B cell (primary cell): Measurements from ENCODE around the gene CCL25.

ENCODE experiments used
- CTCF ChIP-seq: fragments of 200-600 bp; IDR thresholded peaks from one replicate; pipeline ENCODE4 v1.8.0; 2022; ENCODE audit warnings: antibody characterized with exemption, mild to moderate bottlenecking
- EZH2 ChIP-seq: IDR thresholded peaks from 2 replicates; pipeline ENCODE4 v1.6.1; 2012; ENCODE audit warnings: borderline replicate concordance, low read depth, mild to moderate bottlenecking, moderate library complexity, low read length; ENCODE audit not compliant: insufficient read depth, poor library complexity, severe bottlenecking

- TF ChIP-seq CTCF (no peak), EZH2 (no peak)
These were observed 9.7 kb upstream of the CCL25 start for GRCh38 chr19:8042900-8043299.
